ENCODE data around the gene ZSCAN5C. TPM values are rescaled to one million over a fixed set of nuclear protein-coding genes. Genes with fewer than 3 reads are reported as not detected.

Gene ZSCAN5C
- polyA plus RNA-seq, 1 donor (not counting 4 experiments of a cell fraction or from before 2014, with no cell fraction given): not detected

DNA sequence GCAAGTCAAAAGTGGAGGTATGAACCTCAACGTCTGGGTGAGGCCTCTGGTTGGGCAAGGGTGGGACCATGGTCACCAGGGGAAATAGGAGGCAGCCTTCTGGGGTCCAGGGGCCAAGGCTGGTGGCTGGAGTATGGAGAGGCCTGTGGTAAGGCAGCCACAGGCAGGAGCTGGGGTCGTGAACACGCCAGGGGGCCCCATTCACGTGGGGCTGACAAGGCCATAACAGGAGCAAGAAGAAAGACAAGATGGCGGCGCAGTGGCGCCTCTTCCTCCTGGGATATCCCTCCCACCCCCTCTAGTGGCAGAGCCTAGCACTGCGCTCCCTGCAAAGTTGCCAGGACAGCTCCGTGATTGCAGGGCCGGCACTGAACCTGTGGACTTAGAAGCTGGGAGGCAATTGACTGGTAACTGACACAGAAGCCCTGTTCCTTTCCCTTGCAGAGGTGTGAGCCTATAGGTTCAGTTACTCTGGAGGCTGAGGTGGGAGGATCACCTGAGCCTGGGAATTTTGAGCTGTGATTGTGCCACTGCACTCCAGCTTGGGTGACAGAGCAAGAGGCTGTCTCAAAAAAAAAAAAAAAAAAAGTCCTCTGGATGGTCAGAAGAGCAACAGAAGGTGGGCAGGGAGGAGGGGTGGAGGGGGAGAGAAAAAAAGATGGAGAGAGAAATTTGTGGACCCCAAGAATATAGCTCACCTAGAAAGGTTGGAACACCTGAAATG lies 50.8 kb downstream of the ZSCAN5C start:
- Histone ChIP-seq H3K27me3 (ENCODE audit: control insufficient read depth, extremely low read depth, insufficient read depth, low read length) (no peaks in the 10 kb centered on the region), H3K27ac (ENCODE audit: control insufficient read depth, insufficient read depth, low read length) (no peak overlapping the region), H2AFZ (ENCODE audit: control insufficient read depth, low read length) (peak overlapping the region; percentile 90), H3K36me3 (ENCODE audit: control insufficient read depth in 2 of 2, extremely low read depth in 1 of 2, insufficient read depth in 2 of 2, low read length in 2 of 2) (no peaks in the 10 kb centered on the region), H3K9ac (ENCODE audit: control insufficient read depth, extremely low read depth, insufficient read depth, low read length) (no peak overlapping the region), H3K9me3 (ENCODE audit: control insufficient read depth, low read depth, low read length) (no peaks in the 10 kb centered on the region), H4K20me1 (ENCODE audit: control insufficient read depth, extremely low read depth, insufficient read depth, low read length) (no peaks in the 10 kb centered on the region), H3K79me2 (ENCODE audit: control insufficient read depth, insufficient read depth, low read length) (no peaks in the 10 kb centered on the region), H3K9me1 (ENCODE audit: control insufficient read depth, extremely low read depth, insufficient read depth, low read length) (no peaks in the 10 kb centered on the region), H3K4me3 (ENCODE audit: control insufficient read depth in 2 of 3, extremely low read depth in 1 of 3, insufficient read depth in 2 of 3, low read depth in 1 of 3, low read length in 3 of 3) (no peak overlapping the region), H3K4me1 (ENCODE audit: control insufficient read depth, extremely low read depth, insufficient read depth, low read length) (no peaks in the 10 kb centered on the region), H3K4me2 (ENCODE audit: control insufficient read depth, extremely low read depth, insufficient read depth, low read depth, low read length) (no peak overlapping the region)
- TF ChIP-seq EZH2 (IDR thresholded peaks at IDR 0.05; ENCODE audit: low read length) (no peak), CTCF (optimal IDR thresholded peaks at IDR 0.05 in 1 of 3, IDR thresholded peaks at IDR 0.05 in 1 of 3, conservative IDR thresholded peaks at IDR 0.05 in 1 of 3; ENCODE audit: extremely low read depth in 1 of 3, insufficient read depth in 2 of 3, low read length in 3 of 3) (peak; percentile 96 to 99 (median 98))
- DNase-seq (ENCODE audit: low read depth, low spot score) (peak; percentile 40), FAIRE-seq (peak; percentile 62)
- dilution Hi-C loops (cut with MboI; ENCODE audit: extremely low pct_ligation_motif_present, low sequenced_read_pairs): no loop called here

DNA sequence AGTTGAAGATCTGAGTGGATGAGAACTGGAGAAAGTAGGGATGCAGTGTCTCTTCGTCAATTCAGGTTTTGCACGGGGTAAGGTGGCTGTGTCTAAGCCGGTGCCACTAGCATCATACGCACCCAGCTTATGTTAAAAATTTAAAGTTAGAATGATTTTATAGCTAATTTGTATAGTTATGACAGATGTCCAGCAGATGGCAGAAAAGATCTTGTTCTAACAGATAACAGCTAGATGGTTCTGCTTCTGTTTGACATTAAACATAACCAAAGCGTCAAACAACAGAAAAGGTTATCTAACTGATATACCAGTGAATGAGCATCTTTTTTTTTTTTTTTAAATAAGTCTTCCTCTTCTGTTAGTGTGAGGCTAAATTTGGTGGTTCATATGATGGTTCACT lies 51.7 kb downstream of the ZSCAN5C start:
- H3K9ac ChIP-seq (ENCODE audit: control insufficient read depth, extremely low read depth, insufficient read depth, low read length): no peak overlapping the region
- no peak overlapping the region for H3K27ac ChIP-seq (ENCODE audit: control insufficient read depth, insufficient read depth, low read length)
- H3K4me3 ChIP-seq (ENCODE audit: control insufficient read depth in 2 of 3, extremely low read depth in 1 of 3, insufficient read depth in 2 of 3, low read depth in 1 of 3, low read length in 3 of 3): no peak overlapping the region
- H3K36me3 ChIP-seq (ENCODE audit: control insufficient read depth in 2 of 2, extremely low read depth in 1 of 2, insufficient read depth in 2 of 2, low read length in 2 of 2): no peaks in the 10 kb centered on the region
- dilution Hi-C loops (cut with MboI; ENCODE audit: extremely low pct_ligation_motif_present, low sequenced_read_pairs): no loop called here
- no peaks in the 10 kb centered on the region for H3K9me3 ChIP-seq (ENCODE audit: control insufficient read depth, low read depth, low read length)
- no peaks in the 10 kb centered on the region for H3K27me3 ChIP-seq (ENCODE audit: control insufficient read depth, extremely low read depth, insufficient read depth, low read length)
- H3K79me2 ChIP-seq (ENCODE audit: control insufficient read depth, insufficient read depth, low read length): no peaks in the 10 kb centered on the region
- DNase-seq (ENCODE audit: low read depth, low spot score): peak; percentile 17
- no peaks in the 10 kb centered on the region for H3K4me1 ChIP-seq (ENCODE audit: control insufficient read depth, extremely low read depth, insufficient read depth, low read length)
- H2AFZ ChIP-seq (ENCODE audit: control insufficient read depth, low read length): no peak overlapping the region
- H4K20me1 ChIP-seq (ENCODE audit: control insufficient read depth, extremely low read depth, insufficient read depth, low read length): no peaks in the 10 kb centered on the region
- no peak overlapping the region for H3K4me2 ChIP-seq (ENCODE audit: control insufficient read depth, extremely low read depth, insufficient read depth, low read depth, low read length)
- FAIRE-seq: no peak
- TF ChIP-seq CTCF (optimal IDR thresholded peaks at IDR 0.05 in 1 of 3, IDR thresholded peaks at IDR 0.05 in 1 of 3, conservative IDR thresholded peaks at IDR 0.05 in 1 of 3; ENCODE audit: extremely low read depth in 1 of 3, insufficient read depth in 2 of 3, low read length in 3 of 3) (peak in 2 of 3 experiments; percentile 17 to 34), EZH2 (IDR thresholded peaks at IDR 0.05; ENCODE audit: low read length) (no peak)
- H3K9me1 ChIP-seq (ENCODE audit: control insufficient read depth, extremely low read depth, insufficient read depth, low read length): no peaks in the 10 kb centered on the region
